Measurements from ENCODE around the gene CCNL1.
"Not testable (repeated sequence)": the region's sequence is repeated elsewhere in the genome, so short reads cannot be mapped to it uniquely, and the experiment has no call there.

The CCNL1 gene

DNA sequence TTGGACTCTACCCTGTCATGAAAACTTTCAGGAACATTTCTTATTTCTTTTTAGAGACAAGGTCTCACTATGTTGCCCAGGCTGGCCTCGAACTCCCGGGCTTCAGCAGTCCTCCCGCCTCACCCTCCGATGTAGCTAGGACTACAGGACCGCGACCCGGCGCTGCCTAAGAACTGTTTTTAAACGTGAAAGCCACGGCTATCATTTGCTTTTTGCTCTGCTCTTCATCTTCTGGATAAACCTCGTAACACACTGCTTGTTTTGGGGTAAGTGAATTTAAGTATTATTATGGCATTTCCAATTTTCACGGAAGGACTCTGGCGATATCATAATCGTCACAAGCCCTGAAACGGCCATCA, 14.3 kb upstream of the CCNL1 start:
- Histone ChIP-seq H3K9me3 (ENCODE audit: insufficient read depth, low read depth, low read length) (no peaks in the 10 kb centered on the region), H3K27me3 (ENCODE audit: insufficient read depth, low read length, poor library complexity, severe bottlenecking) (no peaks in the 10 kb centered on the region), H4K20me1 (ENCODE audit: insufficient read depth, low read length, poor library complexity, severe bottlenecking) (peaks cover 4% of the 10 kb centered on the region), H3K9ac (ENCODE audit: low read depth, low read length, poor library complexity, severe bottlenecking) (peak overlapping the region; percentile 93), H3K79me2 (ENCODE audit: insufficient read depth, low read length) (peaks cover 26% of the 10 kb centered on the region), H3K36me3 (ENCODE audit: insufficient read depth, low read length) (no peaks in the 10 kb centered on the region), H3F3A (ENCODE audit: low read depth) (no peaks in the 10 kb centered on the region), H3K4me2 (ENCODE audit: low read depth, low read length, poor library complexity, severe bottlenecking) (peak overlapping the region; percentile 74), H3K4me1 (ENCODE audit: insufficient read depth, low read length, poor library complexity, severe bottlenecking) (peaks cover 23% of the 10 kb centered on the region), H3K4me3 (ENCODE audit: low read length, poor library complexity, severe bottlenecking) (peak overlapping the region; percentile 81), H3K9me2 (replicated peaks; ENCODE audit: low read depth, low read length) (no peaks in the 10 kb centered on the region), H2AFZ (ENCODE audit: low read length) (peak overlapping the region; percentile 71)
- TF ChIP-seq EZH2phosphoT487 (IDR thresholded peaks at IDR 0.05; ENCODE audit: borderline replicate concordance) (no peak), CTCF (conservative IDR thresholded peaks at IDR 0.05; ENCODE audit: low read length) (no peak)

DNA sequence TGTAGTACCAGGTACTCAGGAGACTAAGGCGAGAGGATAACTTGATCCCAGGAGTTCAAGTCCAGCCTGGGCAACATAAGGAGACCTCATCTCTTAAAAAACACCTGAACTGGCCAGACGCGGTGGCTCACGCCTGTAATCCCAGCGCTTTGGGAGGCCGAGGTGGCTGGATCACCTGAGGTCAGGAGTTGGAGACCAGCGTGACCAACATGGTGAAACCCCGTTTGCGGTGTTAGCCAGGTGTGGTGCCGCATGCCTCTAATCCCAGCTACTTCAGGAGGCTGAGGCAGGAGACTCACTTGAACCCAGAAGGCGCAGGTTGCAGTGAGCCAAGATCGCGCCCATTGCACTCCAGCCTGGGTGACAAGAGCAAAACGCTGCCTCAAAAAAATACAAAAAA, 13.4 kb upstream of the CCNL1 start:
- not testable (repeated sequence) for H3K36me3 ChIP-seq (ENCODE audit: insufficient read depth, low read length); H3F3A ChIP-seq (ENCODE audit: low read depth); H3K4me3 ChIP-seq (ENCODE audit: low read length, poor library complexity, severe bottlenecking); H3K27me3 ChIP-seq (ENCODE audit: insufficient read depth, low read length, poor library complexity, severe bottlenecking); H3K4me2 ChIP-seq (ENCODE audit: low read depth, low read length, poor library complexity, severe bottlenecking); H2AFZ ChIP-seq (ENCODE audit: low read length); H3K9me2 ChIP-seq (replicated peaks; ENCODE audit: low read depth, low read length); H4K20me1 ChIP-seq (ENCODE audit: insufficient read depth, low read length, poor library complexity, severe bottlenecking); H3K9ac ChIP-seq (ENCODE audit: low read depth, low read length, poor library complexity, severe bottlenecking); H3K9me3 ChIP-seq (ENCODE audit: insufficient read depth, low read depth, low read length)
- Histone ChIP-seq H3K79me2 (ENCODE audit: insufficient read depth, low read length) (peaks cover 26% of the 10 kb centered on the region), H3K4me1 (ENCODE audit: insufficient read depth, low read length, poor library complexity, severe bottlenecking) (peaks cover 23% of the 10 kb centered on the region)

DNA sequence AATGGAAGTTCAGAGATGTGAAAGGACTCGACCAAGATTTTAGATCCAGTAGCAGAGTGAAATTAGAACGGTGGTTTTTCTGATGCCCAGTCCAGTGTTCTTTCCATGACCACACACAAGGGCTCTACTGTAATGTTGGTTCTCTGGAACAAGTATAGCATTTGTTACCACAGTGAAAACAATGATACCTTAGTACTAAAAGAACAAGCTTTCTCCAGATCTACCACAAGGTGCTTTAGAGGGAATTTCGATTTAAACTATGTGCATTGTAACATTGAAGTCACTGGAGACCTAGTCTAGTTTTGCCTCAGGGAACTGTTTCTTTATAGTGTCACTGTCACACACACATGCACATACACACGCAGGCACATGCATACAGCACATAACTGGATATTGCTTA, 12.8 kb upstream of the CCNL1 start:
- peaks cover 25% of the 10 kb centered on the region for H3K4me1 ChIP-seq (ENCODE audit: insufficient read depth, low read length, poor library complexity, severe bottlenecking)

More for the DNA sequence above, 12.8 kb upstream of the CCNL1 start:
- Histone ChIP-seq H3F3A (ENCODE audit: low read depth) (no peaks in the 10 kb centered on the region), H3K4me3 (ENCODE audit: low read length, poor library complexity, severe bottlenecking) (no peak overlapping the region), H3K9me3 (ENCODE audit: insufficient read depth, low read depth, low read length) (no peaks in the 10 kb centered on the region), H3K9me2 (replicated peaks; ENCODE audit: low read depth, low read length) (no peaks in the 10 kb centered on the region), H3K4me2 (ENCODE audit: low read depth, low read length, poor library complexity, severe bottlenecking) (no peak overlapping the region), H3K27me3 (ENCODE audit: insufficient read depth, low read length, poor library complexity, severe bottlenecking) (no peaks in the 10 kb centered on the region), H3K36me3 (ENCODE audit: insufficient read depth, low read length) (no peaks in the 10 kb centered on the region), H3K79me2 (ENCODE audit: insufficient read depth, low read length) (peaks cover 26% of the 10 kb centered on the region), H4K20me1 (ENCODE audit: insufficient read depth, low read length, poor library complexity, severe bottlenecking) (peaks cover 4% of the 10 kb centered on the region), H2AFZ (ENCODE audit: low read length) (no peak overlapping the region), H3K9ac (ENCODE audit: low read depth, low read length, poor library complexity, severe bottlenecking) (no peak overlapping the region)
- TF ChIP-seq CTCF (conservative IDR thresholded peaks at IDR 0.05; ENCODE audit: low read length) = no peak
- TF ChIP-seq EZH2phosphoT487 (IDR thresholded peaks at IDR 0.05; ENCODE audit: borderline replicate concordance) = no peak

Measured in Loucy (cell line).